HCT116 (cell line): ENCODE data around the gene GRIK4. TPM values are rescaled to one million over a fixed set of nuclear protein-coding genes. Genes with fewer than 3 reads are reported as not detected.

ENCODE experiments used
- ATAC-seq: fragments of 200-7000 bp; cut with Tn5 transposase; 2 replicates; pipeline ENCODE4 v1.9.1; 2020; ENCODE audit warnings: mild to moderate bottlenecking, moderate library complexity
- BruUV-seq: library from RNA; stranded (reverse); fragments of 400-500 nt; replicated peaks from 2 replicates; lab custom pipeline; 2021; lab: Mats Ljungman, UMichigan
- CTCF ChIA-PET: fragments of 300-600 bp; sonication (Branson Sonifier 250); formaldehyde crosslinking; loops from one replicate; lab custom pipeline; 2021; ENCODE audit warnings: antibody characterized with exemption; lab: Charles Lee
- POLR2A ChIA-PET: fragments of 300-600, 350-600 bp; sonication (Branson Sonifier 250); formaldehyde crosslinking; loops from one replicate; lab custom pipeline; 2021; ENCODE audit warnings: antibody characterized with exemption; lab: Charles Lee
- RAD21 ChIA-PET, 2 experiments: fragments of 300-600 bp; sonication (Branson Sonifier 250); formaldehyde crosslinking; loops; one replicate each; lab custom pipeline; 2023; ENCODE audit warnings: low total read pairs in 2 of 2; ENCODE audit not compliant: uncharacterized antibody in 2 of 2, unreplicated experiment in 2 of 2, low non-redundant PET in 1 of 2; lab: Charles Lee
- DNase-seq: peaks from one replicate; pipeline ENCODE4 v3.0.0-alpha.2; 2010; ENCODE audit warnings: low read depth, low spot score
- H2AFZ ChIP-seq: fragments of 200-600 bp; shearing (Covaris generic), sonication (generic); 2 replicates; pipeline ENCODE4 v1.6.1; 2017; ENCODE audit warnings: low read depth, mixed run types, mixed read lengths, antibody characterized with exemption, low read length; ENCODE audit not compliant: poor library complexity, severe bottlenecking
- H3K27ac ChIP-seq: 2 replicates; pipeline ENCODE4 v1.5.1; 2012; ENCODE audit warnings: low read depth, low read length
- H3K27me3 ChIP-seq: fragments of 200-600 bp; sonication (generic); 2 replicates; pipeline ENCODE4 v1.6.1; 2016; ENCODE audit warnings: mixed run types, low read length, mixed read lengths; ENCODE audit not compliant: insufficient read depth
- H3K36me3 ChIP-seq, 2 experiments: fragments of 200-500 bp in 1 of 2; fragments of 200-600 bp in 1 of 2; sonication (Bioruptor generic) in 1 of 2; sonication (generic) in 1 of 2; 2 replicates each; pipeline versions ENCODE4 v1.5.1 to v1.6.1; 2014 to 2016; ENCODE audit warnings: low read length in 2 of 2, inconsistent platforms in 1 of 2, mixed read lengths in 1 of 2, mixed run types in 1 of 2; ENCODE audit not compliant: insufficient read depth in 2 of 2, control insufficient read depth in 1 of 2
- H3K4me1 ChIP-seq, 2 experiments: fragments of 200-600 bp in 1 of 2; sonication (generic) in 1 of 2; 2 replicates each; pipeline versions ENCODE4 v1.5.1 to v1.6.1; 2012 to 2017; ENCODE audit warnings: low read length in 2 of 2, inconsistent platforms in 1 of 2, mild to moderate bottlenecking in 1 of 2, mixed read lengths in 1 of 2, mixed run types in 1 of 2, moderate library complexity in 1 of 2; ENCODE audit not compliant: insufficient read depth in 2 of 2, control insufficient read depth in 1 of 2
- H3K4me2 ChIP-seq: fragments of 200-600 bp; sonication (generic); 2 replicates; pipeline ENCODE4 v1.6.1; 2017; ENCODE audit warnings: mixed run types, low read length, mixed read lengths
- H3K4me3 ChIP-seq, 2 experiments: fragments of 200-600 bp in 1 of 2; sonication (generic) in 1 of 2; replicated peaks in 1 of 2; 2 replicates each; pipeline ENCODE4 v1.5.1; 2011 to 2016; ENCODE audit warnings: low read length in 2 of 2, control low read depth in 1 of 2, low read depth in 1 of 2, mild to moderate bottlenecking in 1 of 2, mixed read lengths in 1 of 2, mixed run types in 1 of 2
- H3K79me2 ChIP-seq: fragments of 200-600 bp; sonication (generic); 2 replicates; pipeline ENCODE4 v1.6.1; 2017; ENCODE audit warnings: mild to moderate bottlenecking, mixed run types, low read length, moderate library complexity, mixed read lengths; ENCODE audit not compliant: insufficient read depth
- H3K9ac ChIP-seq: fragments of 200-600 bp; sonication (generic); 2 replicates; pipeline ENCODE4 v1.6.1; 2016; ENCODE audit warnings: low read length, mixed read lengths
- H3K9me2 ChIP-seq: fragments of 200-600 bp; sonication (generic), shearing (Covaris generic); 2 replicates; pipeline ENCODE4 v1.6.1; 2017; ENCODE audit warnings: mixed run types, mild to moderate bottlenecking, moderate library complexity; ENCODE audit not compliant: insufficient read depth
- H3K9me3 ChIP-seq, 2 experiments: fragments of 200-500 bp in 1 of 2; fragments of 200-600 bp in 1 of 2; sonication (Bioruptor generic) in 1 of 2; sonication (generic) in 1 of 2; 2 replicates each; pipeline ENCODE4 v1.6.1; 2014 to 2017; ENCODE audit warnings: low read length in 2 of 2, mixed read lengths in 2 of 2, inconsistent platforms in 1 of 2, low read depth in 1 of 2, mild to moderate bottlenecking in 1 of 2, mixed run types in 1 of 2, moderate library complexity in 1 of 2; ENCODE audit not compliant: control insufficient read depth in 1 of 2, insufficient read depth in 1 of 2
- H4K20me1 ChIP-seq: fragments of 200-600 bp; sonication (generic), shearing (Covaris generic); 2 replicates; pipeline ENCODE4 v1.6.1; 2017; ENCODE audit warnings: mixed run types, mild to moderate bottlenecking, moderate library complexity; ENCODE audit not compliant: insufficient read depth
- CBX3 ChIP-seq: IDR thresholded peaks from 2 replicates; pipeline ENCODE4 v1.6.1; 2012; ENCODE audit warnings: low read depth
- CEBPB ChIP-seq: IDR thresholded peaks from 2 replicates; pipeline ENCODE4 v1.6.1; 2012; ENCODE audit warnings: low read depth
- EGR1 ChIP-seq: IDR thresholded peaks from 2 replicates; pipeline ENCODE4 v1.6.1; 2012; ENCODE audit warnings: low read depth
- ELF1 ChIP-seq: IDR thresholded peaks from 2 replicates; pipeline ENCODE4 v1.6.1; 2012; ENCODE audit warnings: low read depth, borderline replicate concordance
- EZH2 ChIP-seq: fragments of 200-600 bp; sonication (generic); IDR thresholded peaks from 2 replicates; pipeline ENCODE4 v1.6.1; 2017; ENCODE audit warnings: antibody characterized with exemption, mixed run types
- EZH2phosphoT487 ChIP-seq: fragments of 200-600 bp; IDR thresholded peaks from 2 replicates; pipeline ENCODE4 v1.6.1; 2018; ENCODE audit warnings: antibody characterized with exemption, borderline replicate concordance
- FOSL1 ChIP-seq: IDR thresholded peaks from 2 replicates; pipeline ENCODE4 v1.6.1; 2012; ENCODE audit warnings: low read depth
- JUND ChIP-seq: IDR thresholded peaks from 2 replicates; pipeline ENCODE4 v1.6.1; 2012
- MAX ChIP-seq: IDR thresholded peaks from 2 replicates; pipeline ENCODE4 v1.6.1; 2012
- POLR2A ChIP-seq: IDR thresholded peaks from 2 replicates; pipeline ENCODE4 v1.7.0; 2011; ENCODE audit warnings: borderline replicate concordance; ENCODE audit not compliant: insufficient read depth, insufficient read length; ENCODE audit errors: extremely low read depth
- RAD21 ChIP-seq: IDR thresholded peaks from 2 replicates; pipeline ENCODE4 v1.6.1; 2012; ENCODE audit warnings: low read depth, mild to moderate bottlenecking
- SP1 ChIP-seq: IDR thresholded peaks from 2 replicates; pipeline ENCODE4 v1.6.1; 2012; ENCODE audit warnings: low read depth
- SRF ChIP-seq: IDR thresholded peaks from 2 replicates; pipeline ENCODE4 v1.6.1; 2012; ENCODE audit warnings: low read depth
- YY1 ChIP-seq: IDR thresholded peaks from 2 replicates; pipeline ENCODE4 v1.6.1; 2011; ENCODE audit warnings: low read length, low read depth, moderate library complexity, mild to moderate bottlenecking; ENCODE audit not compliant: insufficient replicate concordance; ENCODE audit errors: extremely low read depth
- ZBTB33 ChIP-seq: IDR thresholded peaks from 2 replicates; pipeline ENCODE4 v1.6.1; 2011; ENCODE audit warnings: mild to moderate bottlenecking, low read length, moderate library complexity; ENCODE audit not compliant: insufficient replicate concordance; ENCODE audit errors: extremely low read depth
- ZFX ChIP-seq: fragments of 450-650 bp; IDR thresholded peaks from 2 replicates; pipeline ENCODE4 v1.6.1; 2017
- ZNF274 ChIP-seq: fragments of 200-500 bp; sonication (Bioruptor generic); IDR thresholded peaks from 2 replicates; pipeline ENCODE4 v1.6.1; 2014; ENCODE audit warnings: mild to moderate bottlenecking, low read depth, low read length, inconsistent platforms
- intact Hi-C: fragments of 100-400 bp; cut with micrococcal nuclease; formaldehyde crosslinking; loops from 2 replicates; pipeline ENCODE4 v1.10.0; 2022
- total RNA-seq: library from RNA; stranded (reverse); gene quantifications from one replicate; pipeline ENCODE4 v1.2.1, GENCODE V29; 2021; ENCODE audit not compliant: unreplicated experiment
- TF ChIP-seq, protein P1 (sequence below), 3 experiments: fragments of 200-600 bp in 1 of 3; sonication (generic) in 1 of 3; IDR thresholded peaks in 2 of 3; conservative IDR thresholded peaks in 1 of 3; 2 replicates each; pipeline ENCODE4 v1.5.1; 2012 to 2017; ENCODE audit warnings: low read depth in 2 of 3, low read length in 2 of 3, antibody characterized with exemption in 1 of 3, borderline replicate concordance in 1 of 3, control low read depth in 1 of 3, mild to moderate bottlenecking in 1 of 3, mixed read lengths in 1 of 3, mixed run types in 1 of 3, moderate library complexity in 1 of 3; ENCODE audit not compliant: insufficient read depth in 1 of 3
- TF ChIP-seq, protein P2 (sequence below): IDR thresholded peaks from 2 replicates; pipeline ENCODE4 v1.6.1; 2012; ENCODE audit warnings: low read depth
- TF ChIP-seq, protein P3 (sequence below): IDR thresholded peaks from 2 replicates; pipeline ENCODE4 v1.6.1; 2012

GRIK4 gene
- total RNA-seq, 1 experiment from 2014 or later, result 0.52 TPM

DNA sequence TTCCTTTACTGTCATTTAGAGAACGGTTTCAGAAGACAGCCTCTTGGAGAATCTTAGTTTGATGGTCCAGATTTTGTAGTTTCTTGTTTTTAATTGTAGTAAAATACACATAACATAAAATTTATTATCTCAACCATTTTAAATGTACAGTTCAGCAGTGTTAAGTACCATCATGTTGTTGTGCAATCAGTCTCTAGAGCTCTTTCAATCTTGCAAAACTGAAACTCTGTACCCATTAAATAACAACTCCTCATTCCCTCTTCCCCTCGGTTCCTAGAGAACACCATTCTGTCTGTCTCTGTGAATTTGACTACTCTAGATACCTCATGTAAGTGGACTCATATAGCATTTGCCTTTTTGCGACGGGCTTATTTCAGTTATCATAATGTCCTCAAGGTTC, 69.8 kb downstream of the GRIK4 start:
- Histone ChIP-seq H2AFZ (no peak overlapping the region), H3K4me2 (no peak overlapping the region), H3K9me2 (no peaks in the 10 kb centered on the region), H3K79me2 (no peaks in the 10 kb centered on the region), H3K9ac (no peak overlapping the region), H4K20me1 (no peaks in the 10 kb centered on the region), H3K4me3 (no peak overlapping the region)
- no TSS peak for BruUV-seq
- TF ChIP-seq POLR2A (no peak), CEBPB (no peak), RAD21 (no peak), EZH2phosphoT487 (no peak), ZBTB33 (no peak), ELF1 (no peak), SRF (no peak), JUND (no peak), MAX (no peak), FOSL1 (no peak), EZH2 (no peak), SP1 (no peak), EGR1 (no peak), YY1 (no peak), ZFX (no peak), CBX3 (no peak), ZNF274 (no peak)
- TF ChIP-seq, protein P1, sequence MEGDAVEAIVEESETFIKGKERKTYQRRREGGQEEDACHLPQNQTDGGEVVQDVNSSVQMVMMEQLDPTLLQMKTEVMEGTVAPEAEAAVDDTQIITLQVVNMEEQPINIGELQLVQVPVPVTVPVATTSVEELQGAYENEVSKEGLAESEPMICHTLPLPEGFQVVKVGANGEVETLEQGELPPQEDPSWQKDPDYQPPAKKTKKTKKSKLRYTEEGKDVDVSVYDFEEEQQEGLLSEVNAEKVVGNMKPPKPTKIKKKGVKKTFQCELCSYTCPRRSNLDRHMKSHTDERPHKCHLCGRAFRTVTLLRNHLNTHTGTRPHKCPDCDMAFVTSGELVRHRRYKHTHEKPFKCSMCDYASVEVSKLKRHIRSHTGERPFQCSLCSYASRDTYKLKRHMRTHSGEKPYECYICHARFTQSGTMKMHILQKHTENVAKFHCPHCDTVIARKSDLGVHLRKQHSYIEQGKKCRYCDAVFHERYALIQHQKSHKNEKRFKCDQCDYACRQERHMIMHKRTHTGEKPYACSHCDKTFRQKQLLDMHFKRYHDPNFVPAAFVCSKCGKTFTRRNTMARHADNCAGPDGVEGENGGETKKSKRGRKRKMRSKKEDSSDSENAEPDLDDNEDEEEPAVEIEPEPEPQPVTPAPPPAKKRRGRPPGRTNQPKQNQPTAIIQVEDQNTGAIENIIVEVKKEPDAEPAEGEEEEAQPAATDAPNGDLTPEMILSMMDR (IDR thresholded peaks at IDR 0.05 in 2 of 3, conservative IDR thresholded peaks at IDR 0.05 in 1 of 3; ENCODE audit: borderline replicate concordance in 1 of 3, insufficient read depth in 1 of 3, low read depth in 2 of 3, low read length in 2 of 3), result no peak
- TF ChIP-seq, protein P2, sequence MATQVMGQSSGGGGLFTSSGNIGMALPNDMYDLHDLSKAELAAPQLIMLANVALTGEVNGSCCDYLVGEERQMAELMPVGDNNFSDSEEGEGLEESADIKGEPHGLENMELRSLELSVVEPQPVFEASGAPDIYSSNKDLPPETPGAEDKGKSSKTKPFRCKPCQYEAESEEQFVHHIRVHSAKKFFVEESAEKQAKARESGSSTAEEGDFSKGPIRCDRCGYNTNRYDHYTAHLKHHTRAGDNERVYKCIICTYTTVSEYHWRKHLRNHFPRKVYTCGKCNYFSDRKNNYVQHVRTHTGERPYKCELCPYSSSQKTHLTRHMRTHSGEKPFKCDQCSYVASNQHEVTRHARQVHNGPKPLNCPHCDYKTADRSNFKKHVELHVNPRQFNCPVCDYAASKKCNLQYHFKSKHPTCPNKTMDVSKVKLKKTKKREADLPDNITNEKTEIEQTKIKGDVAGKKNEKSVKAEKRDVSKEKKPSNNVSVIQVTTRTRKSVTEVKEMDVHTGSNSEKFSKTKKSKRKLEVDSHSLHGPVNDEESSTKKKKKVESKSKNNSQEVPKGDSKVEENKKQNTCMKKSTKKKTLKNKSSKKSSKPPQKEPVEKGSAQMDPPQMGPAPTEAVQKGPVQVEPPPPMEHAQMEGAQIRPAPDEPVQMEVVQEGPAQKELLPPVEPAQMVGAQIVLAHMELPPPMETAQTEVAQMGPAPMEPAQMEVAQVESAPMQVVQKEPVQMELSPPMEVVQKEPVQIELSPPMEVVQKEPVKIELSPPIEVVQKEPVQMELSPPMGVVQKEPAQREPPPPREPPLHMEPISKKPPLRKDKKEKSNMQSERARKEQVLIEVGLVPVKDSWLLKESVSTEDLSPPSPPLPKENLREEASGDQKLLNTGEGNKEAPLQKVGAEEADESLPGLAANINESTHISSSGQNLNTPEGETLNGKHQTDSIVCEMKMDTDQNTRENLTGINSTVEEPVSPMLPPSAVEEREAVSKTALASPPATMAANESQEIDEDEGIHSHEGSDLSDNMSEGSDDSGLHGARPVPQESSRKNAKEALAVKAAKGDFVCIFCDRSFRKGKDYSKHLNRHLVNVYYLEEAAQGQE, result no peak
- TF ChIP-seq, protein P3, sequence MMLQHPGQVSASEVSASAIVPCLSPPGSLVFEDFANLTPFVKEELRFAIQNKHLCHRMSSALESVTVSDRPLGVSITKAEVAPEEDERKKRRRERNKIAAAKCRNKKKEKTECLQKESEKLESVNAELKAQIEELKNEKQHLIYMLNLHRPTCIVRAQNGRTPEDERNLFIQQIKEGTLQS, result no peak
- TF ChIP-seq, all 23 proteins: peak for 0
- intact Hi-C loops, result no loop called here
- Histone ChIP-seq H3K27me3 (peaks cover 4% of the 10 kb centered on the region; the same call in 1 of the 2 replicates), H3K27ac (no peak overlapping the region), H3K36me3 (no peaks in the 10 kb centered on the region), H3K4me1 (no peaks in the 10 kb centered on the region), H3K9me3 (peaks cover 4 to 6% of the 10 kb centered on the region in 2 experiments; a peak in 2 of 4 replicates)
- ChIA-PET CTCF (no interaction called here), POLR2A (no interaction called here), RAD21 (no interaction called here)
- ATAC-seq (no peak), DNase-seq (no peak)
